ENCODE results near the gene SYCP2. TPM values are rescaled to one million over a fixed set of nuclear protein-coding genes. Genes with fewer than 3 reads are reported as not detected.

The SYCP2 gene
- total RNA-seq, 1 donor = 3.0 TPM

DNA sequence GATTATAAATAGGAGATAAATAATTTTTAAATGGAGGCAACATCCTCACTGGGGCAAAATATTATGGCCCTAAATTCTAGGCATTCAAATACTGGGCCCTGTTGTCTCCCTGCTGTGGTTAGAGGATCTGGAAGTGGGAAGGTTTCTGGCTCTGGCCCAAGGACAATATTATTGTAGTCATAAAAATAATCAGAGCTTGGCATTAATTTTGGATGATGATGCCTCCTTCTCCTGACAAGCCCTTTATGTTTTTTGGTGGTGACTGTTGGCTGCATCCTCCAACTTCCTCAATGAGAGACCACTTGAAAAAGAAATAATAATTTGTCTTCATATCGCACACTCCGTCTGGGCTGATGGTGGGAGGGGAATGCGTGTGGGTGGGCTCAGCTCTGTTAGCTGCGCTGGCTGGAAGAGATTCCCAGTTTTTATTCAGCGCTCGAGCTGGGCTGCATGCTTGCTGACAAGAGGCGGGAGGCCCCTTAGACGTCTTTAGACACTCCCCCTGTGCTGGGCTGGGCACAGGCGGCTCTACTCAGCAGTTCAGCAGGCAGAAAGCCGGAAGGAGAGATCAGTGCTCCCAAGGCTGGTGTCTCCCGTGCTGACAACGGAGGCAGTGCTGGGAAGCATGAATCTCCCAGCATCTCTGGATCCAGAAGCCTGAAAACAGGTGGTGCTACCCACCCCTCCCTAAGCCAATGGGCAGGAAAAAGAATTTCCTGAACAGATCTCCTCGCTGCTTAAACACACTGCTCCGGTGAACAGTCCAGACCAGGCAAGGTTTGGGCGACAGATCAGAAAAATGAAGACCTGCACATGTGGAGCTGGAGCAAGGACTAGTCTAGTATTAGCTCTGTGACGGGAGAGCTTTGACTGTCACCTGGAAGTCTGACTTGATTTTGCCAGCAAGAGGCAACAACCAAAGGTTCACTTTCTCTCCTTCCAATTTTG lies 97.7 kb downstream of the SYCP2 start:
- TF ChIP-seq, protein P1, sequence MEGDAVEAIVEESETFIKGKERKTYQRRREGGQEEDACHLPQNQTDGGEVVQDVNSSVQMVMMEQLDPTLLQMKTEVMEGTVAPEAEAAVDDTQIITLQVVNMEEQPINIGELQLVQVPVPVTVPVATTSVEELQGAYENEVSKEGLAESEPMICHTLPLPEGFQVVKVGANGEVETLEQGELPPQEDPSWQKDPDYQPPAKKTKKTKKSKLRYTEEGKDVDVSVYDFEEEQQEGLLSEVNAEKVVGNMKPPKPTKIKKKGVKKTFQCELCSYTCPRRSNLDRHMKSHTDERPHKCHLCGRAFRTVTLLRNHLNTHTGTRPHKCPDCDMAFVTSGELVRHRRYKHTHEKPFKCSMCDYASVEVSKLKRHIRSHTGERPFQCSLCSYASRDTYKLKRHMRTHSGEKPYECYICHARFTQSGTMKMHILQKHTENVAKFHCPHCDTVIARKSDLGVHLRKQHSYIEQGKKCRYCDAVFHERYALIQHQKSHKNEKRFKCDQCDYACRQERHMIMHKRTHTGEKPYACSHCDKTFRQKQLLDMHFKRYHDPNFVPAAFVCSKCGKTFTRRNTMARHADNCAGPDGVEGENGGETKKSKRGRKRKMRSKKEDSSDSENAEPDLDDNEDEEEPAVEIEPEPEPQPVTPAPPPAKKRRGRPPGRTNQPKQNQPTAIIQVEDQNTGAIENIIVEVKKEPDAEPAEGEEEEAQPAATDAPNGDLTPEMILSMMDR (IDR thresholded peaks at IDR 0.05; ENCODE audit: insufficient read depth, low read depth, low read length) = no peak
- no peak overlapping the region for H3K4me3 ChIP-seq (ENCODE audit: low read depth, low read length)
- DNase-seq (ENCODE audit: low read depth) = peak; percentile 6

DNA sequence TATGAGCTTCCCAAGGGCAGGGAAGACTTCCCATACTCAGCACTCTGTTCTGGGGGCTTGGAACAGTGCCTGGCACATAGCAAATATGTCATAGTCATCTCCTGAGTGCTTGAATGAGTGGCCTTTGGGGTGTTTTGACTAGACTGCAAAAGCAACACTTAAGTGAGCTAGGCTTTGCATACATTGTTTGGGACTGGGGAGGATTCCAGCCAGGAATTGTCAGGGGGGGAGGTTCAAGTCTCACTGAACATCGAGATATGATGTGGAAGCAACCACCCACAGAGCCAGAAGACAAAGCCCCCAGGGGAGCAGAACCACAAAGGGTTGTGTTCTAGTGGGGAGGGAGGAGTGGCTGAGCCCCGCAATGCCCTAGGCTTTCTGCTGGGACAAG lies 98.4 kb downstream of the SYCP2 start:
- TF ChIP-seq, protein P1 (IDR thresholded peaks at IDR 0.05; ENCODE audit: insufficient read depth, low read depth, low read length) = no peak
- no peak for DNase-seq (ENCODE audit: low read depth)
- H3K4me3 ChIP-seq (ENCODE audit: low read depth, low read length) = no peak overlapping the region

DNA sequence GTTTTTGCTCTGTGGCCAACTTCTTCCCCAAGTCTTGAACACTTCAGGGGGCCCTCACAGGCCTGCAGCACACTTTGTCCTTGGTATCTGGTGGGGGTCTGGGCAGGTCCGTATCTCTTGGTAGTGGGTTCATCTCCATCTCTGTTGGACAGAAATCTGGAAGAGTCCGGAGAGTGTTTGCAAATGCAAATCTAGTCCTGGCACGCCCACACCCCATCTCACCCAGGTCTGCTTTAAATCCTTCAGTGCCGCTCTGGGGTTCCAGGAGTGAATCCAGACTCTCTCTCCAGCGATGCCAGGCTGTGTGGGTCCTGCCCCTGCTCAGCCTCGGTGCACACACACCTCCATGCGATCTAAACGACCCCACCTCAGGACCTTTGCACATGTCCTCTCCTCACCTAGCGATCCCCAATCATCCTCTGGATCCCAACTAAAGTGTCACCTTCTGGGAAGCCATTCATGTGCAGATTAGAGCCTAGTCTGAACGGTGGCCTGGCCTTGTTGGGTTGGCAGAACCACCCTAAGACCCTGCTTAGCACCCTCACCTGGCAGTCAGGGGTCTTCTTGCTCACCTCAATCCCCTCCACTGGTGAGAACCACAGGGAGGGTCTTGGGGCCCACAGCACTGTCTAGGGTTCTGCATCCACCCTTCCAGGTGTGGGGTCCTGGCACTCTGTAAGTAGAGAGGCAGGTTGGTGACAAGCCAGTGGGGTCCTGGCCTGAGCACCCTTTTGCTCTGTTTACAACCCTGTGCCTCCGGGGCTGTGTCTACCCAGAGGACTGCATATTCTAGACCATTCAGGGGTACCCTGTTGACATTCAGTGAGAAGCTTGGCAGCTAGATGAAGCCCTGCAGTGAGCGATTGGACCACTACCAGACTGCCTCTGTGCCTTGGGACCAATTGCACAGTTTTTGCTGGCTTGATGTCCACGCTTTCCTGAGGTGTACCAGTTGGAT lies 100.8 kb downstream of the SYCP2 start:
- DNase-seq (ENCODE audit: low read depth) = no peak
- TF ChIP-seq, protein P1 (IDR thresholded peaks at IDR 0.05; ENCODE audit: insufficient read depth, low read depth, low read length) = no peak
- no peak overlapping the region for H3K4me3 ChIP-seq (ENCODE audit: low read depth, low read length)

DNA sequence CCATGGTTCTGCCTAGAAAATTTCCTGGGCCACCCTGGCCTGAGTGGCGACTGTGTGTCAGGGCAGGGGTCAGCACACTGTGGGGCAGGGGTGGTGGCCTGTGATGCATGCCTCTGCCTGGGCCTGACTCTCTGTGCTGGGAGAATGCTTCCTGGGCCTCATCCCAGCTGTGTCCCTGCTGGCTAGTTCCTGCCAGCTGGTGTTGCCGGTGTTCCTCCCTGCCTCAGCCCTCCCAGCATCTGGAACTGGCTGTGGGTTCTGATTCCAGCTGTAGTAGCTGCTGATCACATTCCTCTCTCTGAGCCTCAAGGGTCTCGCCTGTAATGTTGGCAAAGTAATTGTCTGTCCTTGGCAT lies 101.5 kb downstream of the SYCP2 start:
- H3K4me3 ChIP-seq (ENCODE audit: low read depth, low read length) = no peak overlapping the region
- DNase-seq (ENCODE audit: low read depth) = no peak
- TF ChIP-seq, protein P1 (IDR thresholded peaks at IDR 0.05; ENCODE audit: insufficient read depth, low read depth, low read length) = no peak

DNA sequence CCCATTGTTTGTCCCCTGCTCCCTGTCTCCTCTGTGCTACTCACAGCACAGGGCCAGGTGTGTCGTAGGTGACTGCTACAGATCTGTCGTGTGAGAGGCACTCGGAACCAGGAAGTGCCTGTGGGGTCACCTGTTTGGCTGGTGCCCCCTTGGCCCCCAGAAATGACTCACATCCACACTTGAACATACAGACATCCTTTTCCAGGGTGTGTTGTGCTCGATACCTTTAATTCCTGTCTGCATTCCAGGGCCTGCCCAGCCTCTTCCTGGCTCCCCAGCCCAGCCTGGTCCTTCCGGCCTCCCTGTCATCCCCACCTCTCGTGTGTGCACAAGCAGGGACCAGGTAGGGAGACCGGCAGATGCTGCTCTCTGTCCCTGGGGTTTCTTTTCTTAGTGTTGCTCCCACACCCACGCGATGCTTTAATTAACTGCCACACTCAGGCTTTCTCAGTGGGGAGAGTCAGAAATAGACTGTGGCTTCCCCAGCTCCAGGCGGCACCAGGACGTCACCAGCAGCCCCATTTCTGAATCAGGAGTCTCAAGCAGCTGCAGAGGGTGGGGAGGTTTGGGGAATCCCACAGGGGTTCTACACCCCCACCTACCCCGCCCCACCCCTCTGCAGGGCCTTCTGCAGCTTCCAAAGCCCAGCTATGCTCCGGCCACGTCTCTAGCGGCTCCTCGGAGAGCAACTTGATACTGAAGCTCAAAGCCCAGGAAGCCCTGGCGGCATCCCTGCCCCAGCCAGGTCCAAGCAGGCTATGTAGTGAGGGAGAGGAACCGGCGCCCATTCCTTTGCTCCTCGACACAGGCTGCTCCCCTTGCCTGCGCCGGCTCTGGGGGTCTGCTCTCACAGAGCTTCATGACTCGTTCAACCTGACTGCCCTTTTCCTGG lies 102.2 kb downstream of the SYCP2 start:
- TF ChIP-seq, protein P1 (IDR thresholded peaks at IDR 0.05; ENCODE audit: insufficient read depth, low read depth, low read length) = no peak
- H3K4me3 ChIP-seq (ENCODE audit: low read depth, low read length) = no peak overlapping the region
- DNase-seq (ENCODE audit: low read depth) = no peak

DNA sequence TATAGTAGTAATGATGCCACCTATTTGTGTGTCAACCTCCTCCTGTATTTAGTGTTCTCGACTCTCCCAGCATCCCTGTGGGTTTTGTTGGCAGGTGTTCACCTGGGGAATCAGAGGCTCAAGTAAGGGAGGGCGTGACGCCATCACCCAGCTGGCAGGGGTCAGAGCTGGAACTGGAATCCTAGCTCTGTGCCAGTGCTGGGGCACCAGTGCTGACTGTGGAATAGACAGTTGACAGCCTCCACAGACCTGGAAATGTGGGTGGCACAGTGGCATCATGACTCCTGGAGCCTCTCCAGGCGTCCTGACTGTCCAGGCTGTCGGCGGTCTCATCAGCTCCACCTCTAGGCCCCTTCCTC lies 102.8 kb downstream of the SYCP2 start:
- TF ChIP-seq, protein P1 (IDR thresholded peaks at IDR 0.05; ENCODE audit: insufficient read depth, low read depth, low read length) = no peak
- no peak for DNase-seq (ENCODE audit: low read depth)
- no peak overlapping the region for H3K4me3 ChIP-seq (ENCODE audit: low read depth, low read length)
